A549 treated with CpdA at 1 μM for 4 hours (cell line): ENCODE data around the gene CD8A. TPM values are rescaled to one million over a fixed set of nuclear protein-coding genes. Genes with fewer than 3 reads are reported as not detected.

Experiments used
- total RNA-seq: library from RNA; stranded (reverse); fragments of 200-300 nt; extraction: Qiagen RNA extraction; gene quantifications from 5 replicates; pipeline ENCODE4 v1.2.3, GENCODE V29; 2022; ENCODE audit warnings: low read depth

CD8A gene
- total RNA-seq = 0.20 to 0.39 TPM (median 0.25 TPM) in 5 replicates

DNA sequence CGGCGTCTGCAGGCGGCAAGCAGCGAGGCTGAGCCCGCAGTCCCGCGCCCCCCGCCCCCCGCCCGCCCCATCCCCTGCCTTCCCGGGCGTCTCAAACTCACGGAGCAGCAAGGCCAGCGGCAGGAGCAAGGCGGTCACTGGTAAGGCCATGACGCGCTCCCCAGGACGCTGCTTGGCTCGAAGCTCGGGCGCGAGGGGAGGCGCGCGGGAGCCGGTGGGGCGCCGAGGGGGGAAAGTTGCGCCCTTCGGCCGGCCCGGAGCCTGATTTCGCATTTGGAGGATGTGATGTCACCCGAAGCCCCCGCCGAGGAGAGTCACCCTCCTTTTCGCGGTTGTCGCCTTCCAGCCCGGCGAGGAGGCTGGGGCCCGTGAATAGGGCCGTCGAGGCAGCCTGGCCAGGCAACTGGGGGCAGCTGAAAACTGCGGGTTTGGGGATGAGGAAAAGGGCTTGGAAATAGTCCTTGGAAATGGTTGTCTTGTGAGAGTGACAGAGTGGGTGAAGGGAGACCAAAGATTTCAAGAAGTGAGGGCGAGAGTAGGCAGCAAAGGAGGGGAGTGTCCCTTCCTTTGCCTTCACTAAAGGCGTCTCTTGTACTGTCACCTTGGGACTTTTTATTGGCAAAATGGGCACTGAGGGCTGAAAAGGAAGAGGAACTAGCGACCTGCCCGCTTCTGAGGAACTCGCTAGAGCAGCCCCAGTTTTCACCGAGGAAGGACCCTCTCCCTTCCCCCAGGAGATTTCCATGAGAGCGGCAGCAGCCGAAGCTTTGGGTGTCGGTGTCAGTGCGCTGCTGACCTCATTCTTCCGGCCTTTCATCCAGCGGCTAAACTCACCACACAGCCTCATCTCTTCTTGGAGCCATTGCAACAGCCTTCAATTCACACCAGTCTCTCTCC, at the start of gene CD8A:
Gene CD8A (minus strand): TSS at position 238 of the 897 bp plus-strand sequence. CDS start 88 bp downstream, at position 150.

Other genes with a start within 250 kb of the CD8A start
- 120 to 133 TPM (median 129 TPM) in 5 replicates for gene CHMP3, start 227.5 kb downstream of the CD8A start, total RNA-seq
- 30.9 to 40.0 TPM (median 37.8 TPM) in 5 replicates for gene RNF103, start 167.0 kb downstream of the CD8A start, total RNA-seq
- 21.7 to 25.8 TPM (median 23.3 TPM) in 5 replicates for gene RMND5A, start 70.6 kb downstream of the CD8A start, total RNA-seq
- gene CD8B, start 71.0 kb upstream of the CD8A start, total RNA-seq = not detected in 5 replicates
- 0.03 to 0.21 TPM (median 0.10 TPM) in 5 replicates for gene RGPD1, start 151.2 kb upstream of the CD8A start, total RNA-seq
- gene PLGLB1, start 230.9 kb upstream of the CD8A start, total RNA-seq = 0.53 to 1.1 TPM (median 0.84 TPM) in 5 replicates